HG03460 (cell line): Measurements from ENCODE around the gene MINDY4B.
"Not testable (repeated sequence)": the region's sequence is repeated elsewhere in the genome, so short reads cannot be mapped to it uniquely, and the experiment has no call there.

Experiments
- ATAC-seq: cut with Tn5 transposase; IDR thresholded peaks from one replicate; pipeline ENCODE4 v1.9.1; 2021; ENCODE audit not compliant: unreplicated experiment

Gene MINDY4B

GRCh38 chr3:150899141-150899540, 6.1 kb downstream of the MINDY4B start:
- no peak for ATAC-seq

GRCh38 chr3:150898046-150898754, 7.0 kb downstream of the MINDY4B start:
- no peak for ATAC-seq

GRCh38 chr3:150897592-150897991, 7.6 kb downstream of the MINDY4B start:
- no peak for ATAC-seq

GRCh38 chr3:150890831-150891230, 14.4 kb downstream of the MINDY4B start:
- ATAC-seq, result no peak

GRCh38 chr3:150890295-150890694, 14.9 kb downstream of the MINDY4B start:
- no peak for ATAC-seq

GRCh38 chr3:150889106-150889505, 16.1 kb downstream of the MINDY4B start:
- ATAC-seq, result no peak

GRCh38 chr3:150887031-150887430, 18.2 kb downstream of the MINDY4B start:
- no peak for ATAC-seq

- no peak for ATAC-seq
Observed at GRCh38 chr3:150885535-150885934, 19.7 kb downstream of the MINDY4B start.

GRCh38 chr3:150878996-150879575, 26.2 kb downstream of the MINDY4B start:
- no peak for ATAC-seq

- no peak for ATAC-seq
Observed at GRCh38 chr3:150878290-150878689, 26.9 kb downstream of the MINDY4B start.

- no peak for ATAC-seq
Observed at GRCh38 chr3:150877303-150877702, 27.9 kb downstream of the MINDY4B start.

GRCh38 chr3:150876611-150877265, 28.5 kb downstream of the MINDY4B start:
- ATAC-seq, result no peak

GRCh38 chr3:150875548-150875947, 29.7 kb downstream of the MINDY4B start:
- ATAC-seq, result no peak

- no peak for ATAC-seq
Observed at GRCh38 chr3:150874666-150875219, 30.5 kb downstream of the MINDY4B start.

- no peak for ATAC-seq
Observed at GRCh38 chr3:150871192-150871591, 34.0 kb downstream of the MINDY4B start.

- no peak for ATAC-seq
Observed at GRCh38 chr3:150870406-150870805, 34.8 kb downstream of the MINDY4B start.

- ATAC-seq, result no peak
Observed at GRCh38 chr3:150868282-150868681, 37.0 kb downstream of the MINDY4B start.

- no peak for ATAC-seq
Observed at GRCh38 chr3:150867434-150867833, 37.8 kb downstream of the MINDY4B start.

GRCh38 chr3:150863921-150864320, 41.3 kb downstream of the MINDY4B start:
- ATAC-seq, result not testable (repeated sequence)

GRCh38 chr3:150861851-150862250, 43.4 kb downstream of the MINDY4B start:
- no peak for ATAC-seq

- ATAC-seq, result not testable (repeated sequence)
Observed at GRCh38 chr3:150857936-150858335, 47.3 kb downstream of the MINDY4B start.

GRCh38 chr3:150850191-150850590, 55.0 kb downstream of the MINDY4B start:
- ATAC-seq, result no peak
